Daoy (cell line): ENCODE results near the gene EPN3. TPM values are rescaled to one million over a fixed set of nuclear protein-coding genes. Genes with fewer than 3 reads are reported as not detected.

ENCODE experiments used
- DNase-seq: peaks from one replicate; pipeline ENCODE4 v3.0.0-alpha.2; 2015; ENCODE audit warnings: low read depth
- total RNA-seq: library from RNA; depleted of rRNA; stranded (reverse); fragments of >200 nt; shearing (Covaris generic); gene quantifications from 2 replicates; pipeline ENCODE4 v1.2.3, GENCODE V29; 2014

The EPN3 gene
- total RNA-seq, 1 experiment from 2014 or later = not detected

GRCh38 chr17:50511058-50511457 is 21.5 kb upstream of the EPN3 start:
- DNase-seq = no peak

- no peak for DNase-seq
These were observed 19.0 kb upstream of the EPN3 start for GRCh38 chr17:50513495-50513894.

- DNase-seq = no peak
These were observed 18.1 kb upstream of the EPN3 start for GRCh38 chr17:50514388-50514787.

- no peak for DNase-seq
These were observed 17.4 kb upstream of the EPN3 start for GRCh38 chr17:50514936-50515702.

GRCh38 chr17:50517011-50517410 is 15.5 kb upstream of the EPN3 start:
- DNase-seq = no peak

GRCh38 chr17:50517504-50518383 is 14.8 kb upstream of the EPN3 start:
- no peak for DNase-seq

GRCh38 chr17:50518384-50519023 is 14.0 kb upstream of the EPN3 start:
- DNase-seq = no peak

- DNase-seq = no peak
These were observed 13.2 kb upstream of the EPN3 start for GRCh38 chr17:50519141-50519834.

GRCh38 chr17:50520483-50520882 is 12.1 kb upstream of the EPN3 start:
- DNase-seq = no peak

GRCh38 chr17:50521514-50521913 is 11.0 kb upstream of the EPN3 start:
- DNase-seq = no peak

- no peak for DNase-seq
These were observed 9.8 kb upstream of the EPN3 start for GRCh38 chr17:50522766-50523165.

- DNase-seq = no peak
These were observed 9.3 kb upstream of the EPN3 start for GRCh38 chr17:50523208-50523607.

GRCh38 chr17:50524838-50525237 is 7.7 kb upstream of the EPN3 start:
- DNase-seq = no peak

GRCh38 chr17:50527155-50527762 is 5.3 kb upstream of the EPN3 start:
- DNase-seq = no peak

- DNase-seq = no peak
These were observed 4.5 kb upstream of the EPN3 start for GRCh38 chr17:50527949-50528474.

GRCh38 chr17:50529849-50530248 is 2.7 kb upstream of the EPN3 start:
- DNase-seq = no peak

GRCh38 chr17:50531428-50532025 is 1.0 kb upstream of the EPN3 start:
- no peak for DNase-seq

- DNase-seq = no peak
These were observed 650 bp downstream of the EPN3 start for GRCh38 chr17:50533185-50533584.

- DNase-seq = peak; percentile 22
These were observed 1.2 kb downstream of the EPN3 start for GRCh38 chr17:50533720-50534148.

GRCh38 chr17:50534222-50534978 is 1.9 kb downstream of the EPN3 start:
- no peak for DNase-seq
